DMS79 (cell line): ENCODE measurements around the gene RAPGEF1.

Experiments used
- DNase-seq: peaks from one replicate; lab custom pipeline; 2025; lab: John Stamatoyannopoulos, UW

The RAPGEF1 gene

DNA sequence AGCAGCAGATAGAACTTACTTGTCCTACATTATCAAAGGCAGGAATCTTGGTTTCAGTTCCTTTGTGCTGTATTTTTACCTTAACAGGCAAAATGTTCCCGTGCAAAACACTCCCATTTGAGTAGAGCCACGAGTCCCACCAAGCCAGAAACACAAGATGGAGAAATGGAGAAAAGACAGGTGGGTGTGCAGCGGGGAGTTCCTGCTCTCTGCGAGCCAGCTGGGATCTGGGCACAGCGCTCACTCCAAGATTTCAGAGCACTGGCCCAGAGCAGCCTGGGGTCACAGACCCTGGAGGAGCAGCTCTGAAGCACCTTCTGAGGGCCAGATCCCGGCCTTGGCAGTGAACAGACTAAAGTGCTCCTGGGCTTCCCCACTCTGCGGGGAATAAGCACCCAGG is 211.7 kb downstream of the RAPGEF1 start:
- DNase-seq, result no peak
